Activated CD8-positive, alpha-beta T cell treated with anti-CD3 and anti-CD28 coated beads, Interleukin-2, amount 10 ng/mL, durations not matched to agents 7 days and 5 days (primary cell): ENCODE results near the gene APOL3. TPM values are rescaled to one million over a fixed set of nuclear protein-coding genes. Genes with fewer than 3 reads are reported as not detected.
"Not testable (repeated sequence)": the region's sequence is repeated elsewhere in the genome, so short reads cannot be mapped to it uniquely, and the experiment has no call there.

Experiments used
- ATAC-seq: fragments of 150-1000 bp; cut with Tn5 transposase; one replicate; pipeline ENCODE4 v1.10.0; 2021; ENCODE audit warnings: moderate library complexity
- CTCF ChIA-PET: fragments of 350-600 bp; sonication (Branson Sonifier 250); formaldehyde crosslinking; loops from one replicate; lab custom pipeline; 2021; ENCODE audit warnings: antibody characterized with exemption; lab: Charles Lee
- POLR2A ChIA-PET: fragments of 350-600 bp; sonication (Branson Sonifier 250); formaldehyde crosslinking; loops from one replicate; lab custom pipeline; 2021; ENCODE audit warnings: antibody characterized with exemption; lab: Charles Lee
- DNase-seq: peaks from one replicate; pipeline ENCODE4 v3.0.0-alpha.2; 2020
- H3K27ac Mint-ChIP-seq: one replicate; pipeline ENCODE4 v1.8.0; 2021; ENCODE audit warnings: mild to moderate bottlenecking, mixed read lengths
- H3K27me3 Mint-ChIP-seq: one replicate; pipeline ENCODE4 v1.8.0; 2021; ENCODE audit warnings: low read depth, mixed read lengths
- H3K36me3 Mint-ChIP-seq: one replicate; pipeline ENCODE4 v1.8.0; 2021; ENCODE audit warnings: low read depth, mixed read lengths
- H3K4me1 Mint-ChIP-seq: one replicate; pipeline ENCODE4 v1.8.0; 2021; ENCODE audit warnings: low read depth, mixed read lengths
- H3K4me3 Mint-ChIP-seq: one replicate; pipeline ENCODE4 v1.8.0; 2021; ENCODE audit warnings: mild to moderate bottlenecking, mixed read lengths
- H3K9me3 Mint-ChIP-seq: one replicate; pipeline ENCODE4 v1.8.0; 2022; ENCODE audit warnings: mixed read lengths; ENCODE audit not compliant: insufficient read depth
- total RNA-seq, 2 experiments: library from RNA; stranded (reverse); gene quantifications; one replicate each; pipeline ENCODE4 v1.2.3, GENCODE V29; 2021

APOL3 gene
- total RNA-seq, 2 experiments from 2014 or later = 77.1 to 80.2 TPM

- H3K27me3 Mint-ChIP-seq = no peaks in the 10 kb centered on the region
- CTCF ChIA-PET = interaction anchor here (1.1 to 3.0 kb wide), 3 partner anchors 29 to 293 kb away, joined by 3 to 17 read pairs (median 4); no protein-coding TSS in a partner anchor
These were observed 32.6 kb upstream of the APOL3 start for GRCh38 chr22:36193171-36193570.

GRCh38 chr22:36192542-36192941, 32.0 kb upstream of the APOL3 start:
- Mint-ChIP-seq H3K27ac (no peak overlapping the region), H3K4me1 (peaks cover 24% of the 10 kb centered on the region), H3K4me3 (no peak overlapping the region), H3K27me3 (no peaks in the 10 kb centered on the region), H3K36me3 (no peaks in the 10 kb centered on the region), H3K9me3 (no peaks in the 10 kb centered on the region)
- ATAC-seq = no peak
- ChIA-PET CTCF (interaction anchor here (1.1 to 1.4 kb wide), 2 partner anchors 30 to 294 kb away, joined by 3 to 4 read pairs; no protein-coding TSS in a partner anchor), POLR2A (interaction anchor here (0.7 kb wide), 1 partner anchor 9 kb away, joined by 4 read pairs; the partner anchor contains the start of gene APOL4)
- no peak for DNase-seq

More at GRCh38 chr22:36193171-36193570, 32.6 kb upstream of the APOL3 start:
- ATAC-seq = no peak
- Mint-ChIP-seq H3K36me3 (no peaks in the 10 kb centered on the region), H3K4me3 (no peak overlapping the region), H3K4me1 (peaks cover 30% of the 10 kb centered on the region), H3K27ac (no peak overlapping the region), H3K9me3 (no peaks in the 10 kb centered on the region)
- POLR2A ChIA-PET = no interaction called here
- DNase-seq = no peak

GRCh38 chr22:36191106-36191836, 30.7 kb upstream of the APOL3 start:
- Mint-ChIP-seq H3K4me3 (no peak overlapping the region), H3K9me3 (no peaks in the 10 kb centered on the region), H3K4me1 (peaks cover 12% of the 10 kb centered on the region), H3K27me3 (peaks cover under 1% of the 10 kb centered on the region), H3K27ac (no peak overlapping the region), H3K36me3 (no peaks in the 10 kb centered on the region)
- ChIA-PET POLR2A (no interaction called here), CTCF (interaction anchor here (1.3 kb wide), 1 partner anchor 11 kb away, joined by 6 read pairs; no protein-coding TSS in a partner anchor)
- ATAC-seq (no peak), DNase-seq (no peak)

- DNase-seq, H3K27me3 Mint-ChIP-seq, ATAC-seq, H3K4me3 Mint-ChIP-seq, H3K36me3 Mint-ChIP-seq, CTCF ChIA-PET, H3K27ac Mint-ChIP-seq, POLR2A ChIA-PET, H3K4me1 Mint-ChIP-seq, H3K9me3 Mint-ChIP-seq: not testable (repeated sequence)
These were observed 27.3 kb upstream of the APOL3 start for GRCh38 chr22:36187862-36188261.

GRCh38 chr22:36185828-36186624, 25.5 kb upstream of the APOL3 start:
- Mint-ChIP-seq H3K27ac (no peak overlapping the region), H3K27me3 (peaks cover 3% of the 10 kb centered on the region), H3K4me3 (no peak overlapping the region), H3K9me3 (no peaks in the 10 kb centered on the region), H3K4me1 (no peaks in the 10 kb centered on the region), H3K36me3 (no peaks in the 10 kb centered on the region)
- ATAC-seq (no peak), DNase-seq (no peak)
- POLR2A ChIA-PET = no interaction called here
- CTCF ChIA-PET = interaction anchor here (0.7 to 1.6 kb wide), 6 partner anchors 9 to 301 kb away, joined by 3 to 5 read pairs (median 3); no protein-coding TSS in a partner anchor

GRCh38 chr22:36184433-36185025, 24.0 kb upstream of the APOL3 start:
- Mint-ChIP-seq H3K27me3 (peaks cover 3% of the 10 kb centered on the region), H3K4me1 (peaks cover 4% of the 10 kb centered on the region), H3K36me3 (no peaks in the 10 kb centered on the region), H3K9me3 (no peaks in the 10 kb centered on the region), H3K27ac (no peak overlapping the region), H3K4me3 (no peak overlapping the region)
- no peak for DNase-seq
- POLR2A ChIA-PET = interaction anchor here (0.6 kb wide), 1 partner anchor 222 kb away, joined by 3 read pairs; no protein-coding TSS in a partner anchor
- no peak for ATAC-seq
- CTCF ChIA-PET = no interaction called here

- Mint-ChIP-seq H3K9me3 (no peaks in the 10 kb centered on the region), H3K27me3 (peaks cover 3% of the 10 kb centered on the region), H3K4me1 (peaks cover 4% of the 10 kb centered on the region), H3K36me3 (no peaks in the 10 kb centered on the region), H3K4me3 (no peak overlapping the region), H3K27ac (no peak overlapping the region)
- ChIA-PET CTCF (interaction anchor here (6.5 to 8.3 kb wide), 2 partner anchors 40 to 118 kb away, joined by 30 to 118 read pairs; no protein-coding TSS in a partner anchor), POLR2A (interaction anchor here (0.7 kb wide), 1 partner anchor 23 kb away, joined by 3 read pairs; the partner anchor contains the start of gene APOL3)
- no peak for DNase-seq
- no peak for ATAC-seq
These were observed 22.9 kb upstream of the APOL3 start for GRCh38 chr22:36183446-36183845.

- POLR2A ChIA-PET = interaction anchor here (0.7 kb wide), 1 partner anchor 22 kb away, joined by 3 read pairs; the partner anchor contains the start of gene APOL3
- H3K27ac Mint-ChIP-seq = no peak overlapping the region
- H3K9me3 Mint-ChIP-seq = no peaks in the 10 kb centered on the region
- peaks cover 4% of the 10 kb centered on the region for H3K4me1 Mint-ChIP-seq
- peaks cover 3% of the 10 kb centered on the region for H3K27me3 Mint-ChIP-seq
- ATAC-seq (no peak), DNase-seq (no peak)
- CTCF ChIA-PET = interaction anchor here (4.1 to 8.3 kb wide), 3 partner anchors 31 to 117 kb away, joined by 18 to 118 read pairs (median 30); no protein-coding TSS in a partner anchor
- H3K4me3 Mint-ChIP-seq = no peak overlapping the region
- H3K36me3 Mint-ChIP-seq = no peaks in the 10 kb centered on the region
These were observed 22.3 kb upstream of the APOL3 start for GRCh38 chr22:36182857-36183256.

GRCh38 chr22:36182056-36182455, 21.5 kb upstream of the APOL3 start:
- POLR2A ChIA-PET = no interaction called here
- Mint-ChIP-seq H3K4me3 (no peak overlapping the region), H3K27me3 (peaks cover 3% of the 10 kb centered on the region), H3K4me1 (peaks cover 4% of the 10 kb centered on the region), H3K27ac (no peak overlapping the region), H3K36me3 (no peaks in the 10 kb centered on the region), H3K9me3 (peaks cover 2% of the 10 kb centered on the region)
- ATAC-seq (no peak), DNase-seq (no peak)
- CTCF ChIA-PET = interaction anchor here (1.2 to 8.3 kb wide), 10 partner anchors 9 to 305 kb away, joined by 3 to 118 read pairs (median 8); partner anchors contain the start of gene APOL3

- H3K4me1 Mint-ChIP-seq = peaks cover 4% of the 10 kb centered on the region
- peaks cover 4% of the 10 kb centered on the region for H3K9me3 Mint-ChIP-seq
- CTCF ChIA-PET = interaction anchor here (0.9 to 8.3 kb wide), 17 partner anchors 11 to 306 kb away, joined by 3 to 118 read pairs (median 7); partner anchors contain the start of gene APOL3
- H3K27me3 Mint-ChIP-seq = no peaks in the 10 kb centered on the region
- no peak for ATAC-seq
- H3K27ac Mint-ChIP-seq = no peak overlapping the region
- H3K36me3 Mint-ChIP-seq = no peaks in the 10 kb centered on the region
- POLR2A ChIA-PET = interaction anchor here (1.2 kb wide), 1 partner anchor 32 kb away, joined by 4 read pairs; no protein-coding TSS in a partner anchor
- DNase-seq = no peak
- no peak overlapping the region for H3K4me3 Mint-ChIP-seq
These were observed 20.4 kb upstream of the APOL3 start for GRCh38 chr22:36180928-36181327.
